ENCODE data around the gene RARS1.

Gene RARS1

DNA sequence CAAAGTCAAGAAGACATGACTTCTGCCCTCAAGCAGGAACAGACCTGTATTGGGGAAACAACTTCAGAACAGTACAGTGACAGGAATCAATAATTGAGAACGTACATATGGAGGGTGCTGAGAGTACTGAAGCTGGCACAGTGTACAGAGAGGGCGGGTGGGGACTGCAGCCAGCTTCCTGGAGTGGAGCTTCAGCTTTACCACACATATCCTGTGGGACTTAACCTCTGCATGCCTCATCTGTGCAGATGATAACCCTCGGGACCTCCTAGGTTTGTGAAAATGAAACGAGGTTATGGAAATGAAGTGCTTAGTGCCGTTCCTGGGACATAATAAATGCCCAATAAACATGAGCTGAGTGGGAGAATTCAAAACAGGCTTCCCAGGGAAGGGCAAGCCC, 22.1 kb upstream of the RARS1 start:
- CTCF ChIA-PET, result no interaction called here
- no peak for DNase-seq (ENCODE audit: extremely low spot score)
- TF ChIP-seq BHLHE40 (IDR thresholded peaks at IDR 0.05; ENCODE audit: borderline replicate concordance) (no peak), SP1 (IDR thresholded peaks at IDR 0.05) (no peak), NFRKB (IDR thresholded peaks at IDR 0.05) (no peak)
- POLR2A ChIA-PET, result no interaction called here

DNA sequence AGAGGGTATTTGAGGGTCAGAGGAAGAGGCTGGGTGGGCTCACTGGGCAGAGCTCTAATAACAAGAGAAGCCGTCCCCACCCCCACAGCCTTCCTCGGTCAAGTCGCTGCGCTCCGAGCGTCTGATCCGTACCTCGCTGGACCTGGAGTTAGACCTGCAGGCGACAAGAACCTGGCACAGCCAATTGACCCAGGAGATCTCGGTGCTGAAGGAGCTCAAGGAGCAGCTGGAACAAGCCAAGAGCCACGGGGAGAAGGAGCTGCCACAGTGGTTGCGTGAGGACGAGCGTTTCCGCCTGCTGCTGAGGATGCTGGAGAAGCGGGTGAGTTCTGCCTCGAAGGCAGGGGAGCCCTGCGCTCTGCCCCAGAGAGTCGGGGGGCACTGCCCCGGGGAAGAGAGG, 21.6 kb upstream of the RARS1 start:
- ChIA-PET POLR2A (no interaction called here), CTCF (no interaction called here)
- DNase-seq (ENCODE audit: extremely low spot score), result no peak
- no peak for TF ChIP-seq ARNT (IDR thresholded peaks at IDR 0.05)
- no peak for TF ChIP-seq FOXK2 (IDR thresholded peaks at IDR 0.05)
- TF ChIP-seq L3MBTL2 (conservative IDR thresholded peaks at IDR 0.05), result no peak

- ChIA-PET CTCF (no interaction called here), POLR2A (no interaction called here)
- DNase-seq (ENCODE audit: extremely low spot score), result no peak
- no peak for TF ChIP-seq ELF4 (IDR thresholded peaks at IDR 0.05)
- TF ChIP-seq FOXA1 (IDR thresholded peaks at IDR 0.05), result no peak
- no peak for TF ChIP-seq SUZ12 (IDR thresholded peaks at IDR 0.05)
- no peak for TF ChIP-seq SP1 (IDR thresholded peaks at IDR 0.05)
- no peak for TF ChIP-seq TARDBP (IDR thresholded peaks at IDR 0.05)
- TF ChIP-seq PKNOX1 (IDR thresholded peaks at IDR 0.05), result no peak
- TF ChIP-seq LEF1 (IDR thresholded peaks at IDR 0.05; ENCODE audit: borderline replicate concordance), result no peak
- no peak for TF ChIP-seq ZNF384 (IDR thresholded peaks at IDR 0.05)
- no peak for TF ChIP-seq CTBP1 (IDR thresholded peaks at IDR 0.05; ENCODE audit: borderline replicate concordance)
- TF ChIP-seq ARNT (IDR thresholded peaks at IDR 0.05), result no peak
- no peak for TF ChIP-seq NFRKB (IDR thresholded peaks at IDR 0.05)
- no peak for TF ChIP-seq FOXM1 (IDR thresholded peaks at IDR 0.05; ENCODE audit: borderline replicate concordance)
- no peak for TF ChIP-seq L3MBTL2 (conservative IDR thresholded peaks at IDR 0.05)
- no peak for TF ChIP-seq HDGF (IDR thresholded peaks at IDR 0.05; ENCODE audit: borderline replicate concordance)
- TF ChIP-seq FOXK2 (IDR thresholded peaks at IDR 0.05), result no peak
Measured at GRCh38 chr5:168467755-168468330, 18.4 kb upstream of the RARS1 start.

DNA sequence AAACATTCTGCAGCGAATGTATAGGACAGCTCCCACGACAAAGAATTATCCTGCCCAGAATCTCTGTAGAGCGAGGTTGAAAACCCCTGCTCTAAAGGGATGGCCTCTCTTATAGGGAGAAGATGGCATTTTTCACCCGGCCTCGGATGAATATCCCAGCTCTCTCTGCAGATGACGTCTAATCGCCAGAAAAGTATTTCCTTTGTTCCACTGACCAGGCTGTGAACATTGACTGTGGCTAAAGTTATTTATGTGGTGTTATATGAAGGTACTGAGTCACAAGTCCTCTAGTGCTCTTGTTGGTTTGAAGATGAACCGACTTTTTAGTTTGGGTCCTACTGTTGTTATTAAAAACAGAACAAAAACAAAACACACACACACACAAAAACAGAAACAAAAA, 17.4 kb upstream of the RARS1 start:
- TF ChIP-seq ELF4 (IDR thresholded peaks at IDR 0.05) (no peak), CTBP1 (IDR thresholded peaks at IDR 0.05; ENCODE audit: borderline replicate concordance) (no peak), HDGF (IDR thresholded peaks at IDR 0.05; ENCODE audit: borderline replicate concordance) (no peak), PKNOX1 (IDR thresholded peaks at IDR 0.05) (no peak), FOXK2 (IDR thresholded peaks at IDR 0.05) (no peak), SUZ12 (IDR thresholded peaks at IDR 0.05) (no peak), SP1 (IDR thresholded peaks at IDR 0.05) (no peak), LEF1 (IDR thresholded peaks at IDR 0.05; ENCODE audit: borderline replicate concordance) (no peak), BHLHE40 (IDR thresholded peaks at IDR 0.05; ENCODE audit: borderline replicate concordance) (no peak), NFRKB (IDR thresholded peaks at IDR 0.05) (no peak)
- ChIA-PET CTCF (no interaction called here), POLR2A (no interaction called here)
- DNase-seq (ENCODE audit: extremely low spot score), result no peak

GRCh38 chr5:168469816-168470215, 16.5 kb upstream of the RARS1 start:
- TF ChIP-seq HDGF (IDR thresholded peaks at IDR 0.05; ENCODE audit: borderline replicate concordance) (no peak), ELF4 (IDR thresholded peaks at IDR 0.05) (no peak), ZNF384 (IDR thresholded peaks at IDR 0.05) (no peak), ARNT (IDR thresholded peaks at IDR 0.05) (no peak), SUZ12 (IDR thresholded peaks at IDR 0.05) (no peak), FOXA1 (IDR thresholded peaks at IDR 0.05) (no peak), BHLHE40 (IDR thresholded peaks at IDR 0.05; ENCODE audit: borderline replicate concordance) (no peak), SP1 (IDR thresholded peaks at IDR 0.05) (no peak), L3MBTL2 (conservative IDR thresholded peaks at IDR 0.05) (no peak), LEF1 (IDR thresholded peaks at IDR 0.05; ENCODE audit: borderline replicate concordance) (no peak), NFRKB (IDR thresholded peaks at IDR 0.05) (no peak), FOXK2 (IDR thresholded peaks at IDR 0.05) (no peak), TARDBP (IDR thresholded peaks at IDR 0.05) (no peak), CTBP1 (IDR thresholded peaks at IDR 0.05; ENCODE audit: borderline replicate concordance) (no peak), PKNOX1 (IDR thresholded peaks at IDR 0.05) (no peak)
- no peak for DNase-seq (ENCODE audit: extremely low spot score)
- POLR2A ChIA-PET, result no interaction called here
- CTCF ChIA-PET, result interaction anchor here (0.7 kb wide), 1 partner anchor 192 kb away, joined by 3 read pairs; no protein-coding TSS in a partner anchor

GRCh38 chr5:168471785-168472184, 14.5 kb upstream of the RARS1 start:
- CTCF ChIA-PET, result interaction anchor here (0.6 kb wide), 1 partner anchor 294 kb away, joined by 3 read pairs; no protein-coding TSS in a partner anchor
- POLR2A ChIA-PET, result no interaction called here

More at GRCh38 chr5:168471785-168472184, 14.5 kb upstream of the RARS1 start:
- DNase-seq (ENCODE audit: extremely low spot score), result no peak
- TF ChIP-seq NFRKB (IDR thresholded peaks at IDR 0.05) (no peak), CTBP1 (IDR thresholded peaks at IDR 0.05; ENCODE audit: borderline replicate concordance) (no peak), HDGF (IDR thresholded peaks at IDR 0.05; ENCODE audit: borderline replicate concordance) (no peak), FOXM1 (IDR thresholded peaks at IDR 0.05; ENCODE audit: borderline replicate concordance) (no peak), SUZ12 (IDR thresholded peaks at IDR 0.05) (no peak), FOXA1 (IDR thresholded peaks at IDR 0.05) (no peak), L3MBTL2 (conservative IDR thresholded peaks at IDR 0.05) (no peak), BHLHE40 (IDR thresholded peaks at IDR 0.05; ENCODE audit: borderline replicate concordance) (no peak), PKNOX1 (IDR thresholded peaks at IDR 0.05) (no peak), ARNT (IDR thresholded peaks at IDR 0.05) (no peak), TARDBP (IDR thresholded peaks at IDR 0.05) (no peak), FOXK2 (IDR thresholded peaks at IDR 0.05) (no peak), SP1 (IDR thresholded peaks at IDR 0.05) (no peak), ZNF384 (IDR thresholded peaks at IDR 0.05) (no peak), LEF1 (IDR thresholded peaks at IDR 0.05; ENCODE audit: borderline replicate concordance) (no peak), ELF4 (IDR thresholded peaks at IDR 0.05) (no peak)

All from HEK293T (cell line).